SU-DHL-6 (cell line): Measurements from ENCODE around the gene LRP1B.

Source experiments
- H2AFZ ChIP-seq: fragments of 200-600 bp; sonication (generic); 2 replicates; pipeline ENCODE4 v1.6.1; 2014; ENCODE audit warnings: low read depth, mild to moderate bottlenecking, moderate library complexity, mixed read lengths, antibody characterized with exemption, low read length; ENCODE audit not compliant: severe bottlenecking
- H3F3A ChIP-seq: fragments of 200-600 bp; shearing (Covaris generic); 2 replicates; pipeline ENCODE4 v1.6.0; 2016; ENCODE audit warnings: antibody characterized with exemption, mild to moderate bottlenecking; ENCODE audit not compliant: insufficient read depth
- H3K27ac ChIP-seq: fragments of 200-600 bp; sonication (generic); 2 replicates; pipeline ENCODE4 v1.5.1; 2016; ENCODE audit warnings: low read depth, mild to moderate bottlenecking, low read length, moderate library complexity, mixed read lengths
- H3K27me3 ChIP-seq: fragments of 200-600 bp; sonication (generic), shearing (Covaris generic); 2 replicates; pipeline ENCODE4 v1.6.0; 2014; ENCODE audit warnings: mild to moderate bottlenecking, low read length
- H3K36me3 ChIP-seq: fragments of 200-600 bp; sonication (generic); 2 replicates; pipeline ENCODE4 v1.6.1; 2014; ENCODE audit warnings: mild to moderate bottlenecking, low read length, mixed read lengths
- H3K4me2 ChIP-seq: fragments of 300-600, 200-600 bp; shearing (Covaris generic), sonication (generic); 2 replicates; pipeline ENCODE4 v1.6.0; 2014; ENCODE audit warnings: low read length, low read depth, mild to moderate bottlenecking; ENCODE audit not compliant: poor library complexity, severe bottlenecking
- H3K4me3 ChIP-seq: fragments of 200-600 bp; sonication (generic); 2 replicates; pipeline ENCODE4 v1.5.1; 2014; ENCODE audit warnings: antibody characterized with exemption, low read length, mild to moderate bottlenecking, mixed read lengths; ENCODE audit not compliant: insufficient read depth, poor library complexity, severe bottlenecking
- H3K79me2 ChIP-seq: fragments of 200-600 bp; sonication (generic); 2 replicates; pipeline ENCODE4 v1.6.1; 2014; ENCODE audit warnings: mild to moderate bottlenecking, low read length, moderate library complexity; ENCODE audit not compliant: insufficient read depth
- H3K9ac ChIP-seq: fragments of 200-600 bp; sonication (generic); 2 replicates; pipeline ENCODE4 v1.7.0; 2014; ENCODE audit warnings: mild to moderate bottlenecking, low read length
- H3K9me2 ChIP-seq: fragments of 200-600 bp; sonication (generic); replicated peaks from 2 replicates; pipeline ENCODE4 v1.6.1; 2014; ENCODE audit warnings: low read length; ENCODE audit not compliant: insufficient read depth
- H3K9me3 ChIP-seq: fragments of 200-600 bp; sonication (generic); 2 replicates; pipeline ENCODE4 v1.6.1; 2014; ENCODE audit warnings: low read length, mixed read lengths; ENCODE audit not compliant: insufficient read depth
- H4K20me1 ChIP-seq: fragments of 200-600 bp; sonication (generic); 2 replicates; pipeline ENCODE4 v1.6.1; 2014; ENCODE audit warnings: low read depth, mild to moderate bottlenecking, antibody characterized with exemption, low read length, moderate library complexity, mixed read lengths
- CTCF ChIP-seq: fragments of 200-600 bp; sonication (generic); IDR thresholded peaks from one replicate; pipeline ENCODE4 v1.5.1; 2017; ENCODE audit warnings: antibody characterized with exemption, mild to moderate bottlenecking, low read length, moderate library complexity; ENCODE audit not compliant: insufficient read depth, poor library complexity, severe bottlenecking
- EZH2phosphoT487 ChIP-seq: fragments of 200-600 bp; sonication (generic), shearing (Covaris generic); conservative IDR thresholded peaks from 2 replicates; pipeline ENCODE4 v1.6.1; 2018; ENCODE audit warnings: mild to moderate bottlenecking, antibody characterized with exemption, low read length, moderate library complexity, mixed read lengths

The LRP1B gene

GRCh38 chr2:141767051-141767450 lies 363.8 kb downstream of the LRP1B start:
- no peak overlapping the region for H2AFZ ChIP-seq
- H3K4me2 ChIP-seq, result no peak overlapping the region
- no peaks in the 10 kb centered on the region for H3K79me2 ChIP-seq
- H3K9me2 ChIP-seq, result no peaks in the 10 kb centered on the region
- no peaks in the 10 kb centered on the region for H3K27me3 ChIP-seq
- TF ChIP-seq CTCF (no peak), EZH2phosphoT487 (no peak)
- H3K36me3 ChIP-seq, result no peaks in the 10 kb centered on the region
- no peaks in the 10 kb centered on the region for H3K9me3 ChIP-seq
- H3K9ac ChIP-seq, result no peak overlapping the region
- H3F3A ChIP-seq, result no peaks in the 10 kb centered on the region
- H3K4me3 ChIP-seq, result no peak overlapping the region
- H3K27ac ChIP-seq, result no peak overlapping the region
- no peaks in the 10 kb centered on the region for H4K20me1 ChIP-seq

DNA sequence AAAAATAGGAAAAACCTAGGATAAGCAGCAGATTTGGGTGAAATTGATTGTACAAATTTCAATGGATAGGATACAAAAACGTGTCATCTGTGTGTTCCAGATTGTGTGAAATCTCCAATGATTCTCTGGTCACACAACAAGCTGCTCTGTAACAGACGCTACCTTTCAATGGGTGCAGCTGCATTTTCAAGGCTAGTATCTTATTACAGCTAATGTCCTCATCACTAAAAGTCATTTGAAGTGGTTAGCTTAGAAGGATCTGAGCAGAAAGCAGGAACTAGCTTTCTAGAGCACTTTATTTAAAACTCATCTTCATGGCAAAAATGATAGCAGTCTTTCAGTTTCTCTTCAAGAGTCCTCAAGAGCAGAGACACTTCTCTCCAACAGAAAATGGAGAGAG lies 364.6 kb downstream of the LRP1B start:
- Histone ChIP-seq H3K27ac (no peak overlapping the region), H3K9me3 (no peaks in the 10 kb centered on the region), H3K79me2 (no peaks in the 10 kb centered on the region), H3K27me3 (no peaks in the 10 kb centered on the region), H2AFZ (no peak overlapping the region), H3K9me2 (no peaks in the 10 kb centered on the region), H3K4me2 (no peak overlapping the region), H3K9ac (no peak overlapping the region), H3F3A (no peaks in the 10 kb centered on the region), H4K20me1 (no peaks in the 10 kb centered on the region), H3K4me3 (no peak overlapping the region), H3K36me3 (no peaks in the 10 kb centered on the region)
- no peak for TF ChIP-seq CTCF

DNA sequence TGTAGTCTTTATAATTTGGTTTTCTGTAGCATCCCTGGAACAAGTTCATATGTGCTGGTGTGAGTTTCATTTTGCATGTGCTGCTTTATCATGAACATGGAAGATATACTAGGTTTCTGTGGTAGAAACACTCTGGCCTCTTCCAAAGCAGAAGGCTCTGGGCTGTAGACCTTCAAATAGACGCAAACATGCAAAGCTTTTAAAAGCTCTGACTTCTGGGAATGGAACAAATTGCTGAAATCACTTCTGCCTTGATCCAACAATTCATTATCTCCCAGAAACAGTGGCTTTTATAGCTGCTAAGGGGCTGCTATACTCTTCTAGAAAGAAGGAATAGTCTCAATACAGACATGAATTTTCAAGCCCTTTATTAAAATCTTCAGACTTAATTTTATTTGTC lies 382.2 kb downstream of the LRP1B start:
- no peaks in the 10 kb centered on the region for H4K20me1 ChIP-seq
- no peak overlapping the region for H3K27ac ChIP-seq
- H3K4me2 ChIP-seq, result no peak overlapping the region
- no peaks in the 10 kb centered on the region for H3F3A ChIP-seq
- H3K9me2 ChIP-seq, result no peaks in the 10 kb centered on the region
- H2AFZ ChIP-seq, result no peak overlapping the region
- H3K79me2 ChIP-seq, result no peaks in the 10 kb centered on the region
- TF ChIP-seq CTCF, result no peak
- no peak for TF ChIP-seq EZH2phosphoT487
- no peaks in the 10 kb centered on the region for H3K36me3 ChIP-seq
- no peaks in the 10 kb centered on the region for H3K9me3 ChIP-seq
- H3K27me3 ChIP-seq, result no peaks in the 10 kb centered on the region
- H3K9ac ChIP-seq, result no peak overlapping the region
- H3K4me3 ChIP-seq, result no peak overlapping the region

- no peaks in the 10 kb centered on the region for H3K27me3 ChIP-seq
- H3K36me3 ChIP-seq, result no peaks in the 10 kb centered on the region
- H4K20me1 ChIP-seq, result no peaks in the 10 kb centered on the region
- no peaks in the 10 kb centered on the region for H3F3A ChIP-seq
- H3K27ac ChIP-seq, result no peak overlapping the region
- H3K4me3 ChIP-seq, result no peak overlapping the region
- H2AFZ ChIP-seq, result no peak overlapping the region
- TF ChIP-seq EZH2phosphoT487 (no peak), CTCF (no peak)
- no peaks in the 10 kb centered on the region for H3K9me3 ChIP-seq
- no peaks in the 10 kb centered on the region for H3K9me2 ChIP-seq
- no peaks in the 10 kb centered on the region for H3K79me2 ChIP-seq
- no peak overlapping the region for H3K9ac ChIP-seq
- no peak overlapping the region for H3K4me2 ChIP-seq
These were observed 389.2 kb downstream of the LRP1B start for GRCh38 chr2:141741652-141742051.
